GM12878 (cell line): ENCODE results near the gene CACNA2D2. TPM values are rescaled to one million over a fixed set of nuclear protein-coding genes. Genes with fewer than 3 reads are reported as not detected.

Experiments
- ATAC-seq: fragments of 200-7000 bp; cut with Tn5 transposase; 3 replicates; pipeline ENCODE4 v1.9.1; 2020; ENCODE audit warnings: mild to moderate bottlenecking, moderate library complexity
- BruUV-seq: library from RNA; stranded (reverse); fragments of 400-500 nt; replicated peaks from 2 replicates; lab custom pipeline; 2021; lab: Mats Ljungman, UMichigan
- CTCF ChIA-PET: fragments of 300-600 bp; sonication (Branson Sonifier 250); formaldehyde crosslinking; extraction: SDS; loops from one replicate; lab custom pipeline; 2021; ENCODE audit warnings: inconsistent platforms; lab: Yijun Ruan, JAX
- POLR2A ChIA-PET: fragments of 350-600 bp; formaldehyde crosslinking; extraction: SDS; loops from one replicate; lab custom pipeline; 2021; ENCODE audit warnings: inconsistent platforms; lab: Charles Lee
- RAD21 ChIA-PET: fragments of 300-600 bp; sonication (Branson Sonifier 250); formaldehyde crosslinking; loops from one replicate; lab custom pipeline; 2023; ENCODE audit warnings: antibody characterized with exemption; ENCODE audit not compliant: unreplicated experiment; lab: Charles Lee
- SMC1A ChIA-PET: fragments of 300-600 bp; sonication (Branson Sonifier 250); formaldehyde crosslinking; loops from one replicate; lab custom pipeline; 2023; ENCODE audit not compliant: unreplicated experiment, uncharacterized antibody; lab: Charles Lee
- DNase-seq: peaks from one replicate; pipeline ENCODE4 v3.0.0-alpha.2; 2011; ENCODE audit warnings: low read depth, low spot score
- FAIRE-seq: peaks from 3 replicates; lab custom pipeline; 2011; peaks lifted over from hg19 to GRCh38; lab: Jason Lieb, UNC
- H2AFZ ChIP-seq: 2 replicates; pipeline ENCODE4 v1.6.0; 2011; ENCODE audit warnings: low read depth, low read length, control low read depth; ENCODE audit not compliant: control insufficient read depth
- H3K27ac ChIP-seq: 2 replicates; pipeline ENCODE4 v1.5.1; 2011; ENCODE audit warnings: control low read depth; ENCODE audit not compliant: control insufficient read depth, insufficient read depth
- H3K27me3 ChIP-seq, 2 experiments: replicated peaks in 1 of 2; 2 replicates each; pipeline versions ENCODE4 v1.6.0 to v1.6.1; 2011; ENCODE audit warnings: low read length in 1 of 2; ENCODE audit not compliant: control insufficient read depth in 2 of 2, insufficient read depth in 2 of 2
- H3K36me3 ChIP-seq, 2 experiments: 2 replicates each; pipeline ENCODE4 v1.5.1; 2011; ENCODE audit warnings: low read length in 1 of 2; ENCODE audit not compliant: control insufficient read depth in 2 of 2, insufficient read depth in 2 of 2
- H3K4me1 ChIP-seq: 2 replicates; pipeline ENCODE4 v1.6.1; 2011; ENCODE audit warnings: mild to moderate bottlenecking, low read length, moderate library complexity, mixed read lengths; ENCODE audit not compliant: control insufficient read depth, insufficient read depth
- H3K4me2 ChIP-seq: 2 replicates; pipeline ENCODE4 v1.6.0; 2011; ENCODE audit warnings: control low read depth; ENCODE audit not compliant: control insufficient read depth, insufficient read depth
- H3K4me3 ChIP-seq: fragments of 200-600 bp; sonication (generic); 2 replicates; pipeline ENCODE4 v1.5.1; 2016
- H3K79me2 ChIP-seq: 2 replicates; pipeline ENCODE4 v1.6.0; 2011; ENCODE audit warnings: low read length; ENCODE audit not compliant: control insufficient read depth, insufficient read depth
- H3K9ac ChIP-seq: 2 replicates; pipeline ENCODE4 v1.8.0; 2011; ENCODE audit warnings: low read length, control low read depth, mixed read lengths; ENCODE audit not compliant: control insufficient read depth, insufficient read depth
- H3K9me3 ChIP-seq: replicated peaks from 3 replicates; pipeline ENCODE4 v1.5.1; 2011; ENCODE audit warnings: mild to moderate bottlenecking, low read length; ENCODE audit not compliant: control insufficient read depth, insufficient read depth
- H4K20me1 ChIP-seq: 2 replicates; pipeline ENCODE4 v1.6.0; 2011; ENCODE audit not compliant: control insufficient read depth, insufficient read depth
- BACH1 ChIP-seq: fragments of 450-650 bp; IDR thresholded peaks from 2 replicates; pipeline ENCODE4 v1.6.1; 2017; ENCODE audit warnings: mild to moderate bottlenecking, borderline replicate concordance
- CEBPB ChIP-seq, 2 experiments: fragments of 150-350 bp in 1 of 2; IDR thresholded peaks; 2 replicates each; pipeline ENCODE4 v1.6.1; 2012 to 2014; ENCODE audit warnings: low read depth in 2 of 2, low read length in 2 of 2, borderline replicate concordance in 1 of 2, inconsistent platforms in 1 of 2
- CHD4 ChIP-seq: fragments of 200-600 bp; sonication (generic); IDR thresholded peaks from 2 replicates; pipeline ENCODE4 v1.6.1; 2016; ENCODE audit warnings: mild to moderate bottlenecking
- MAX ChIP-seq: IDR thresholded peaks from 2 replicates; pipeline ENCODE4 v1.6.1; 2012; ENCODE audit warnings: low read depth, low read length, improper control_type of control experiment
- MYC ChIP-seq: IDR thresholded peaks from 2 replicates; pipeline ENCODE4 v1.6.1; 2011; ENCODE audit warnings: mild to moderate bottlenecking, low read length, moderate library complexity, inconsistent platforms; ENCODE audit not compliant: insufficient read depth, insufficient replicate concordance, insufficient read length, severe bottlenecking
- PAX5 ChIP-seq: IDR thresholded peaks from 2 replicates; pipeline ENCODE4 v1.6.1; 2011; ENCODE audit warnings: low read depth, low read length, borderline replicate concordance
- SMARCA5 ChIP-seq: fragments of 450-650 bp; IDR thresholded peaks from 2 replicates; pipeline ENCODE4 v1.6.1; 2017; ENCODE audit warnings: mild to moderate bottlenecking
- SPI1 ChIP-seq: IDR thresholded peaks from 2 replicates; pipeline ENCODE4 v1.6.1; 2011; ENCODE audit warnings: low read depth, mild to moderate bottlenecking, low read length, moderate library complexity, borderline replicate concordance; ENCODE audit not compliant: insufficient read depth
- ZBTB40 ChIP-seq: fragments of 450-650 bp; IDR thresholded peaks from 2 replicates; pipeline ENCODE4 v1.6.1; 2016; ENCODE audit warnings: mild to moderate bottlenecking, moderate library complexity, borderline replicate concordance
- WGBS: methylation state at CpG from one replicate; pipeline ENCODE4 v1.1.6; 2016; ENCODE audit warnings: low lambda C conversion rate; ENCODE audit not compliant: insufficient replicate concordance, insufficient coverage; ENCODE audit errors: missing lambda C conversion rate; 5-methylcytosine and 5-hydroxymethylcytosine counted together
- in situ Hi-C: fragments of 300-500 bp; cut with MboI; formaldehyde crosslinking; loops from 9 replicates; pipeline ENCODE4 v1.14.3; 2018; ENCODE audit warnings: mixed read lengths
- intact Hi-C: fragments of 100-400 bp; cut with micrococcal nuclease; formaldehyde crosslinking; loops from one replicate; pipeline ENCODE4 v1.14.2; 2022; ENCODE audit not compliant: unreplicated experiment
- polyA plus RNA-seq, 11 experiments: library from polyadenylated mRNA; depleted of rRNA in 4 of 11; unstranded in 6 of 11; stranded (reverse) in 5 of 11; fragments of >200 nt; fragmentation: Nextera tagmentation in 4 of 11; fragmentation: Illumina TruSeq in 1 of 11; extraction: Ambion mirVana in 4 of 11; extraction: Trizol in 1 of 11; gene quantifications; 1 replicate in 1 of 11; 2 replicates in 10 of 11; pipeline versions ENCODE4 v1.2.1 to v1.2.3, GENCODE V29; 2011 to 2016; ENCODE audit warnings: inconsistent platforms in 2 of 11, missing spikeins in 2 of 11, low read depth in 1 of 11
- total RNA-seq, 4 experiments: library from RNA; depleted of rRNA in 3 of 4; stranded (reverse); fragments of >200 nt in 3 of 4; fragmentation: Illumina TruSeq in 1 of 4; extraction: Trizol in 1 of 4; gene quantifications; 2 replicates each; pipeline versions ENCODE4 v1.2.1 to v1.2.3, GENCODE V29; 2013 to 2021

Gene CACNA2D2
- total and polyA plus RNA-seq, 10 of the 15 experiments (the other 5 are each of a cell fraction or from before 2014, with no cell fraction given) = 0.03 to 0.07 TPM; not detected in 8

DNA sequence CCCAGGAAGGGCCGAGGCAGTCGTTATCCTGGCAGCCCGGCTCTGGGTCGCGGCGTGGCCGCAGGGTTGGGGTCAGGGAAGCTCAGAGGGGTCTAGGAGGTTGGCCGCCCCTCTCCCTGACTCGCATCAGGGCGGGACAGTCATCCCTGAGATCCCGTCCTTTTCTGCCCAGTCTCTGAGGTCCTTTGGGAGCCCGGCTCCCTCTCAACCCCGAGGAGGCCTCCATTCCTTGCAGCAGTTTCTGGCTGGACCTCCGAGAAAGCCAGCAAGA is 181.4 kb downstream of the CACNA2D2 start:
- in situ Hi-C loops (no loop called here), intact Hi-C loops (no loop called here)
- 81% methylated on average over 11 of the region's 14 CpGs for WGBS
- Histone ChIP-seq H3K9me3 (no peaks in the 10 kb centered on the region), H3K4me2 (peak overlapping the region; percentile 64), H2AFZ (peak overlapping the region; percentile 92), H3K79me2 (peaks cover 10% of the 10 kb centered on the region), H3K4me3 (peak overlapping the region; percentile 70), H3K27me3 (no peaks in the 10 kb centered on the region), H4K20me1 (no peaks in the 10 kb centered on the region), H3K9ac (peak overlapping the region; percentile 20; the same call in 1 of the 2 replicates), H3K27ac (peak overlapping the region; percentile 8; the same call in 1 of the 2 replicates), H3K36me3 (peaks cover 2 to 4% of the 10 kb centered on the region in 2 experiments; a peak in 2 of 4 replicates), H3K4me1 (peaks cover 17% of the 10 kb centered on the region)
- ChIA-PET SMC1A (interaction anchor here (1.2 kb wide), 1 partner anchor 15 kb away, joined by 3 read pairs; no protein-coding TSS in a partner anchor), CTCF (interaction anchor here (0.7 to 5.1 kb wide), 5 partner anchors 14 to 96 kb away, joined by 3 to 72 read pairs (median 3); partner anchors contain the start of genes HYAL3, NAA80 and RASSF1), POLR2A (interaction anchor here (1.2 to 2.0 kb wide), 3 partner anchors 12 to 23 kb away, joined by 3 to 12 read pairs (median 8); partner anchors contain the start of genes HYAL3 and NAA80), RAD21 (interaction anchor here (1.0 to 1.2 kb wide), 2 partner anchors 15 to 30 kb away, joined by 3 read pairs; partner anchors contain the start of gene IFRD2)
- no TSS peak for BruUV-seq
- FAIRE-seq = no peak
- TF ChIP-seq SMARCA5 (0 out of 2 replicates have a peak, but pooled peaks have one; percentile 13), MAX (no peak)
- ATAC-seq = no peak
- no peak for DNase-seq

DNA sequence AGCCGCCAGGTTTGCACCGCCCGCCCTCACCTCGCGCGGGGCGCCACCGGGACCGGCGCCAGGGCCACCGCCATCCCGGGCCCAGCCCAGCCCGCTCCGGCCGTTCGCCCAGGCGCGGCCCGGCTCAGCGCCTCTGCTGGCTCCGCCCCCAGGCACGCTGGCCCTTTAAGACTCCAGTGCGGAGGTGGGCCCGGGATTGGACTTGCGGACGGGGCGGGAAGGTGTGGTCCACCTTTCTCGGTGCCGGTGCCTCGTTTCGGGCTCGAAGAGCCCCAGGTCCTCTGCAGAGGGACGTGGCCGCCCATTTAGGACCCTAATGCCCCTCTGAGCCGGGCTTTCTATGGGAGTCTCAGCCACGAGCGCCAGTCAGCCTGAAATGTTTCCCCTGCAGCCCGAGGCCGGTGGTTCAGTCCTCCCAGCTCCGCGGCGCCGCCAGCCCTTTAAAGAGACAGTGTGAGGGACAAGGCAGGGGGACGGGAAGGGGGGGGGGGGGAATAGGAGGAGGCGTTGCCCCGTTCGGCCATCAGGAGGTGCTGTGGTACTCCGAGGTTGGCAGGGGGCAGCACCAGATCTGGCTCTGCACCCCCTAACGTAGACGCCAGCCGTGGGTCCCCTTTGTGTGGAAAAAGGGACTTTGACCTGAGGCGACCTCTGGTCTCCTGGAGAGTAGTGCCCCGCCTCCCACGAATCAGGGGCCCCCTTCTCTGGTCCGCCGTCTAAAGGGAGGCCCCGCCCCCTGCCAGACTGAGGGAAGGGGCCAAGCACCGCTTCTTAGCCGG is 181.9 kb downstream of the CACNA2D2 start:
- peaks cover 22% of the 10 kb centered on the region for H3K4me1 ChIP-seq
- peaks cover 5% of the 10 kb centered on the region for H3K79me2 ChIP-seq
- H2AFZ ChIP-seq = peak overlapping the region; percentile 92
- 4% methylated on average over 53 of the region's 59 CpGs for WGBS
- H4K20me1 ChIP-seq = no peaks in the 10 kb centered on the region
- no peaks in the 10 kb centered on the region for H3K9me3 ChIP-seq
- ATAC-seq (peak; percentile 91), DNase-seq (peak; percentile 42), FAIRE-seq (peak; percentile 87)
- in situ Hi-C loops (no loop called here), intact Hi-C loops (loop anchor here (1.0 kb wide), 1 partner anchor 22 kb away; the partner anchor contains the start of genes HYAL3 and NAA80)
- H3K9ac ChIP-seq = peak overlapping the region; percentile 83
- ChIA-PET POLR2A (interaction anchor here (0.5 to 2.0 kb wide), 4 partner anchors 15 to 1732 kb away, joined by 3 to 12 read pairs (median 6); partner anchors contain the start of genes HYAL3 and NAA80), RAD21 (interaction anchor here (0.6 to 1.6 kb wide), 7 partner anchors 15 to 215 kb away, joined by 3 to 6 read pairs (median 3); partner anchors contain the start of genes HYAL3, IFRD2 and NAA80), SMC1A (interaction anchor here (1.2 kb wide), 1 partner anchor 16 kb away, joined by 3 read pairs; no protein-coding TSS in a partner anchor), CTCF (interaction anchor here (0.5 to 5.1 kb wide), 7 partner anchors 15 to 95 kb away, joined by 3 to 72 read pairs (median 3); partner anchors contain the start of genes HYAL3, NAA80 and RASSF1)
- H3K27ac ChIP-seq = peak overlapping the region; percentile 88
- peaks cover 2 to 4% of the 10 kb centered on the region in 2 experiments; a peak in 2 of 4 replicates for H3K36me3 ChIP-seq
- H3K4me2 ChIP-seq = peak overlapping the region; percentile 64
- no peaks in the 10 kb centered on the region for H3K27me3 ChIP-seq
- BruUV-seq = no TSS peak
- H3K4me3 ChIP-seq = peak overlapping the region; percentile 70
- TF ChIP-seq CEBPB (IDR thresholded peaks at IDR 0.05; ENCODE audit: borderline replicate concordance in 1 of 2, low read depth in 2 of 2, low read length in 2 of 2) (no peak), PAX5 (no peak), SPI1 (no peak), MYC (no peak), ZBTB40 (peak; percentile 82; the same call in 1 of the 2 replicates), BACH1 (peak; percentile 61; the same call in 1 of the 2 replicates), CHD4 (no peak)
